ENCODE measurements around the gene CLSTN3. TPM values are rescaled to one million over a fixed set of nuclear protein-coding genes. Genes with fewer than 3 reads are reported as not detected.
"Not testable (repeated sequence)": the region's sequence is repeated elsewhere in the genome, so short reads cannot be mapped to it uniquely, and the experiment has no call there.

The CLSTN3 gene
- total and polyA plus RNA-seq, 2 donors (not counting 1 experiment from before 2014, with no cell fraction given) = 11.9 to 23.5 TPM

- Histone ChIP-seq H3K36me3 (ENCODE audit: control insufficient read depth, insufficient read depth, low read length) (no peaks in the 10 kb centered on the region), H3K9me3 (ENCODE audit: control insufficient read depth, insufficient read depth, low read depth, low read length) (no peaks in the 10 kb centered on the region), H4K20me1 (ENCODE audit: control insufficient read depth, extremely low read depth, insufficient read depth, low read length) (no peaks in the 10 kb centered on the region), H3K27me3 (ENCODE audit: control insufficient read depth, insufficient read depth, low read length) (no peaks in the 10 kb centered on the region), H2AFZ (ENCODE audit: low read length) (no peak overlapping the region), H3K4me2 (ENCODE audit: extremely low read depth, insufficient read depth, low read length) (no peak overlapping the region), H3K4me1 (ENCODE audit: control insufficient read depth, extremely low read depth, insufficient read depth, low read length) (no peaks in the 10 kb centered on the region), H3K27ac (ENCODE audit: insufficient read depth, low read length) (no peak overlapping the region), H3K9ac (ENCODE audit: insufficient read depth, low read length) (no peak overlapping the region), H3K4me3 (replicated peaks in 1 of 4; ENCODE audit: control extremely low read depth in 1 of 4, insufficient read depth in 1 of 4, low read depth in 3 of 4, low read length in 4 of 4) (no peak overlapping the region), H3K79me2 (ENCODE audit: control insufficient read depth, insufficient read depth, low read length) (no peaks in the 10 kb centered on the region)
- DNase-seq (ENCODE audit: low read depth in 2 of 2) = no peak
- no peak for TF ChIP-seq EZH2 (IDR thresholded peaks at IDR 0.05; ENCODE audit: low read length, missing control alignments)
- TF ChIP-seq, protein P1, sequence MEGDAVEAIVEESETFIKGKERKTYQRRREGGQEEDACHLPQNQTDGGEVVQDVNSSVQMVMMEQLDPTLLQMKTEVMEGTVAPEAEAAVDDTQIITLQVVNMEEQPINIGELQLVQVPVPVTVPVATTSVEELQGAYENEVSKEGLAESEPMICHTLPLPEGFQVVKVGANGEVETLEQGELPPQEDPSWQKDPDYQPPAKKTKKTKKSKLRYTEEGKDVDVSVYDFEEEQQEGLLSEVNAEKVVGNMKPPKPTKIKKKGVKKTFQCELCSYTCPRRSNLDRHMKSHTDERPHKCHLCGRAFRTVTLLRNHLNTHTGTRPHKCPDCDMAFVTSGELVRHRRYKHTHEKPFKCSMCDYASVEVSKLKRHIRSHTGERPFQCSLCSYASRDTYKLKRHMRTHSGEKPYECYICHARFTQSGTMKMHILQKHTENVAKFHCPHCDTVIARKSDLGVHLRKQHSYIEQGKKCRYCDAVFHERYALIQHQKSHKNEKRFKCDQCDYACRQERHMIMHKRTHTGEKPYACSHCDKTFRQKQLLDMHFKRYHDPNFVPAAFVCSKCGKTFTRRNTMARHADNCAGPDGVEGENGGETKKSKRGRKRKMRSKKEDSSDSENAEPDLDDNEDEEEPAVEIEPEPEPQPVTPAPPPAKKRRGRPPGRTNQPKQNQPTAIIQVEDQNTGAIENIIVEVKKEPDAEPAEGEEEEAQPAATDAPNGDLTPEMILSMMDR (conservative IDR thresholded peaks at IDR 0.05 in 1 of 2, IDR thresholded peaks at IDR 0.05 in 1 of 2; ENCODE audit: low read depth in 1 of 2, low read length in 2 of 2) = no peak
Measured at GRCh38 chr12:7178481-7178880, 48.3 kb downstream of the CLSTN3 start.

DNA sequence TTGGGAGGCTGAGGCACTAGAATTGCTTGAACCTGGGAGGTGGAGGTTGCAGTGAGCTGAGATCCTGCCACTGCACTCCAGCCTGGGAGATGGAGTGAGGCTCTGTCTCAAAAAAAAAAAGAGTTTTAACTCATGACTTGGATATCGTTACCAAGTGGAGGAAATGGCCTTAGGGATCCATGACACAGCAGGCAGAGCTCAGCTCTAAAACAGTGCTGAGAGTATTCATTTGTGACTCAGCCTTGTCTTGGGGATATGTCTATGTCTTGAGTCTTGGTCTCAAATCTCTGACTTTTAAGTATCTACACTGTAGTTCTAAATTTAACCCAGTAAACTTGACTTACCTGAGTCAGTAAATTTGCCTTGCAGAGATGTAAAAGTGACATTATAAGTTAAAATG, 50.5 kb downstream of the CLSTN3 start:
- Histone ChIP-seq H3K4me3 (replicated peaks in 1 of 4; ENCODE audit: control extremely low read depth in 1 of 4, insufficient read depth in 1 of 4, low read depth in 3 of 4, low read length in 4 of 4) (no peak overlapping the region), H3K9ac (ENCODE audit: insufficient read depth, low read length) (no peak overlapping the region), H2AFZ (ENCODE audit: low read length) (no peak overlapping the region), H3K36me3 (ENCODE audit: control insufficient read depth, insufficient read depth, low read length) (no peaks in the 10 kb centered on the region), H3K9me3 (ENCODE audit: control insufficient read depth, insufficient read depth, low read depth, low read length) (no peaks in the 10 kb centered on the region), H3K79me2 (ENCODE audit: control insufficient read depth, insufficient read depth, low read length) (no peaks in the 10 kb centered on the region), H3K27me3 (ENCODE audit: control insufficient read depth, insufficient read depth, low read length) (no peaks in the 10 kb centered on the region), H4K20me1 (ENCODE audit: control insufficient read depth, extremely low read depth, insufficient read depth, low read length) (no peaks in the 10 kb centered on the region), H3K4me1 (ENCODE audit: control insufficient read depth, extremely low read depth, insufficient read depth, low read length) (no peaks in the 10 kb centered on the region), H3K4me2 (ENCODE audit: extremely low read depth, insufficient read depth, low read length) (no peak overlapping the region), H3K27ac (ENCODE audit: insufficient read depth, low read length) (no peak overlapping the region)
- TF ChIP-seq, protein P1 (conservative IDR thresholded peaks at IDR 0.05 in 1 of 2, IDR thresholded peaks at IDR 0.05 in 1 of 2; ENCODE audit: low read depth in 1 of 2, low read length in 2 of 2) = no peak
- no peak for TF ChIP-seq EZH2 (IDR thresholded peaks at IDR 0.05; ENCODE audit: low read length, missing control alignments)
- DNase-seq (ENCODE audit: low read depth in 2 of 2) = no peak

GRCh38 chr12:7186058-7186457, 55.9 kb downstream of the CLSTN3 start:
- not testable (repeated sequence) for H3K36me3 ChIP-seq (ENCODE audit: control insufficient read depth, insufficient read depth, low read length); H4K20me1 ChIP-seq (ENCODE audit: control insufficient read depth, extremely low read depth, insufficient read depth, low read length); H2AFZ ChIP-seq (ENCODE audit: low read length); H3K4me1 ChIP-seq (ENCODE audit: control insufficient read depth, extremely low read depth, insufficient read depth, low read length); H3K9me3 ChIP-seq (ENCODE audit: control insufficient read depth, insufficient read depth, low read depth, low read length); H3K79me2 ChIP-seq (ENCODE audit: control insufficient read depth, insufficient read depth, low read length); H3K4me3 ChIP-seq (replicated peaks in 1 of 4; ENCODE audit: control extremely low read depth in 1 of 4, insufficient read depth in 1 of 4, low read depth in 3 of 4, low read length in 4 of 4); H3K27me3 ChIP-seq (ENCODE audit: control insufficient read depth, insufficient read depth, low read length); H3K9ac ChIP-seq (ENCODE audit: insufficient read depth, low read length); H3K4me2 ChIP-seq (ENCODE audit: extremely low read depth, insufficient read depth, low read length); DNase-seq (ENCODE audit: low read depth in 2 of 2); H3K27ac ChIP-seq (ENCODE audit: insufficient read depth, low read length)
